Skin epidermis (tissue), 12 donors: ENCODE data around the gene PTK6.
"Not testable (repeated sequence)": the region's sequence is repeated elsewhere in the genome, so short reads cannot be mapped to it uniquely, and the experiment has no call there.

Source experiments
- H3K27ac ChIP-seq, 21 experiments: fragments of 200-600 bp; sonication (generic) in 11 of 21; one replicate each; pipeline ENCODE4 v1.5.0; 2020; ENCODE audit warnings: mild to moderate bottlenecking in 3 of 21, inconsistent platforms in 2 of 21, moderate library complexity in 2 of 21
- H3K4me3 ChIP-seq, 7 experiments: fragments of 200-600 bp; sonication (generic) in 2 of 7; one replicate each; pipeline ENCODE4 v1.5.0; 2020; ENCODE audit warnings: inconsistent platforms in 2 of 7, mild to moderate bottlenecking in 2 of 7, moderate library complexity in 1 of 7

PTK6 gene

GRCh38 chr20:63488315-63489251, 48.6 kb downstream of the PTK6 start:
- Histone ChIP-seq H3K27ac (no peak overlapping the region), H3K4me3 (no peak overlapping the region)

GRCh38 chr20:63487781-63488241, 49.4 kb downstream of the PTK6 start:
- Histone ChIP-seq H3K4me3 (no peak overlapping the region), H3K27ac (no peak overlapping the region)

GRCh38 chr20:63487116-63487764, 49.9 kb downstream of the PTK6 start:
- Histone ChIP-seq H3K27ac (no peak overlapping the region), H3K4me3 (no peak overlapping the region)

GRCh38 chr20:63486300-63486855, 50.8 kb downstream of the PTK6 start:
- no peak overlapping the region for H3K4me3 ChIP-seq
- no peak overlapping the region for H3K27ac ChIP-seq

- Histone ChIP-seq H3K4me3 (no peak overlapping the region), H3K27ac (no peak overlapping the region)
Measured at GRCh38 chr20:63484651-63485403, 52.3 kb downstream of the PTK6 start.

- H3K4me3 ChIP-seq: no peak overlapping the region
- no peak overlapping the region for H3K27ac ChIP-seq
Measured at GRCh38 chr20:63484236-63484635, 52.9 kb downstream of the PTK6 start.

GRCh38 chr20:63483834-63484233, 53.3 kb downstream of the PTK6 start:
- no peak overlapping the region for H3K4me3 ChIP-seq
- no peak overlapping the region for H3K27ac ChIP-seq

GRCh38 chr20:63482021-63482587, 55.1 kb downstream of the PTK6 start:
- Histone ChIP-seq H3K27ac (no peak overlapping the region), H3K4me3 (no peak overlapping the region)

- Histone ChIP-seq H3K27ac (no peak overlapping the region), H3K4me3 (no peak overlapping the region)
Measured at GRCh38 chr20:63481503-63481902, 55.7 kb downstream of the PTK6 start.

GRCh38 chr20:63479695-63480419, 57.3 kb downstream of the PTK6 start:
- H3K4me3 ChIP-seq, H3K27ac ChIP-seq: not testable (repeated sequence)

- H3K4me3 ChIP-seq: no peak overlapping the region
- H3K27ac ChIP-seq: no peak overlapping the region
Measured at GRCh38 chr20:63478346-63479302, 58.6 kb downstream of the PTK6 start.
